HG03159 (cell line): ENCODE measurements around the gene KDM1B.

Experiments used
- ATAC-seq: cut with Tn5 transposase; IDR thresholded peaks from one replicate; pipeline ENCODE4 v1.9.1; 2021; ENCODE audit warnings: mild to moderate bottlenecking, moderate library complexity; ENCODE audit not compliant: unreplicated experiment

KDM1B gene

GRCh38 chr6:18155150-18155863 lies at the start of gene KDM1B:
KDM1B (plus strand) TSS chr6:18155422; CDS start chr6:18159896, 4,474 bp downstream.
- ATAC-seq: peak; percentile 86

GRCh38 chr6:18107061-18107460 lies 48.2 kb upstream of the KDM1B start:
- no peak for ATAC-seq

- no peak for ATAC-seq
Measured at GRCh38 chr6:18110162-18110561, 45.1 kb upstream of the KDM1B start.

DNA sequence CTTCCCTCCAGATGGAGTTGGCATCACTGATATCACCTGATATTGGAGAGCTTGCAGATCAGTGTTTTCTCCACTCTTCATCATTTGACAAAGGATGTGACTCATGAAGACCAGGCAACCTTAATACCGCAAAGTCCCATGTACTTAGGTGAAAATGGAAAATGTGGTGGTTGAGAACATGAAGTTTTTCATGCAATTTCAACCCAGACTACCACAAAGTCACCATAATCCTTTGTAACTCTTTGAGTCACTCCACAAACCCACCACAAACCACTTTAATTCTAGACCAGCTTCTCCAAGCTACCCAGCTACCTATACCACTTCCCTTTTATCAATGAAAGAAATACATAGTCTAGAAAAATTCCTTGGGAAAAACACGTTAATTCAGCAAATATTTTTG lies 39.9 kb upstream of the KDM1B start:
- ATAC-seq: no peak

DNA sequence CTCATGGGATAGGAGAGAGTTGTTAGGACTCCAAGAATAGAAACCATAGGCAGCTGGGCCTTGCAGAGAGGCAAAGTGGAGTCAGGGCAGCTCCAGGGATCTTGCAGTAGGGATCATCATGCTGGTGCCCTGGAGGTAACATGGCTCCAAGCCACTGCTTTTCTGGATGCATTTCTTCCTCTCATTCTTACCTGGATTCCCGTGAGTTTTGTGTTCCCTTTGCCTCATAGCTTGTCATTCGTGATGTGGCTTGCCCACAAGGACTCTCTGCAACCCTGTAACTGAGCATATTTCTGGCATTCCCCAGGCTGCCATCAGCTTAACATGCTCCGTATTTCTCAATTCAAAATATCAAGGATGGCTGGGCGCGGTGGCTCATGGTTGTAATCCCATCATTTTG lies 38.1 kb upstream of the KDM1B start:
- ATAC-seq: no peak

- no peak for ATAC-seq
Measured at GRCh38 chr6:18118330-18118729, 36.9 kb upstream of the KDM1B start.

DNA sequence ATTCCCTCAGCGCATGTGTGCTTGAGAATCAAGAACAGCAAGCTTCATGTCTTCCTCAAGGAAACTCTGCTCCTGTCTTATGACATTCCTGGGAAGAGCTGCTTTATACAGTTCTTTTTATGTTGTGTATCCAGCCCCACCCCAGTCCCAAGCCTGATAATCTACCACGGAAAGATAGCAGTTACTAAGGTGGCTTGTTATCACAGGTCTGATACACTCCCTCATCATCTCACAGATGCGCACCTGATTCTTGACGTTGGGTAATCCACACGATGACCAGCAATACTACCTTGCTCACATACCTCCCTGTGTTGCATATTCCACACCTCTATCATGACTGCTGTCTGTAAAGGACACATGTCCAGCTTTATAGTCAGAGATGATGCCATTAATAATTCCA lies 36.0 kb upstream of the KDM1B start:
- no peak for ATAC-seq

DNA sequence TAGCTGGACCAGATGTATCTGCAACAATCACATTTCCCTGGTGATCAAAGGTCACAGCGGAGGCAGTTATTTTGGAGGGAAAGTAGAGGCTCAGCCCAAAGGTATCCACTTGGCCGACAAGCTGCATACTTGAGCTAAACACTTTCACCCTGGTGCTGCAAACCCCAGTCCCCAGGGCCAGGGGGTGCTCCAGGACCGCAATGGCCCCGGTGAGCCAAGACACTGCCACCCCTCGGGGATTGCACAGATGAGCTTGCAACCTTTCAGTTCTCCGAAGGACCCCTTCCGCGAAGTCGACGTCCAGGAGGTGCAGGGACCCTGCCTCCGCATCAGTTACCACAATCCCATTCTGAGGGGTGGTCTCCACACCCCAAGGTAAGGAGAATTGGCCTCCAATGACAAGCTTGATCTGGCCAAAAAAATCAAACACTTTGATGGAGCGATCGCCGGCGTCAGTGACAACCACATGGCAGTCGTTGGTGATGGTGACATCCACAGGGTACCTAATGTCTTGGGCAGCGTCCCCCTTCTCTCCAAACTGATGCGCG lies 33.6 kb upstream of the KDM1B start:
- no peak for ATAC-seq

DNA sequence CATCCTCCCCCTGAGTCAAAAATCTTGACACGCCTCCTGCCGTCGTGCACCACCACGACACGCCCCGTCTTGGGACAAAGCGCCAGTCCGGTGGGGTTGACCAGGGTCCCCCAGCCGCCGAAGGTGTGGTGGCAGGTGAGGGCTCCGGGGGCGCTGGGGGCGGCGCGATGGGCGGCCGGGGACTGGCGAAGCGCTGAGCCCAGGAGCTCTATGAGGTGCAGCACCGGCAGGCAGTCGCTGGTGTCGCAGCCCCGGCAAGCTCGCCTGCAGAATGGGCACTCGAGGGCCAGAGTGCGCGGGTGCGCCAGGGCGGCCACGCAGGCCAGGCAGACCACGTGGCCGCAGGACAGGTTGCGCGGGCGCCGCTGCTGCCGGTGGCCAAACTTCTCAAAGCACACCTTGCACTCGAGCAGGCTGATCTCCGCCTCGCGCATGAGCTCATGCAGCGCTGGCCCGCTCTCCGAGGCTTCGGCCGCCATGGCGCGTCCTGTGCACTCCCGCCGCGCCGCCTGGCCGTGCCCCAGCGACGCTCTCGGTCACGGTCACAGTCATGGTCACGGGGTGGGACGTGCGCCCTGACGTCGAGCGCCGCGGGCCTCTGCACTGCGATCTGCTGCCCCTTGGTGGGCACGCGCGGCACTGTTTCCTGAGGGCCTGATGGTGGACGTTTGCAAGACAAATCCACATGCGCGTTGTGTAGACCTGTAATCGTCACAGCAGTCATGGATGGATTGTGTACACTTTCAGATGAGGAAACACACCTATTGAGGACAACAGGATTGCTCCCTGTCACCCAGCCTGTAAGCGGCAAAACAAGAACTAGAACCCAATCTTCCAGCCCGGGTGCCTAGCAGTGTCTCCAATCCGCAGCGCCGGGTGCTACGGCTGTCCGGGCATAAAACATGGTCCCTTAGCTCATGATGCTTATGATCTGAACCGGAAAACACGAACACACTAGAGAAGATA lies 32.8 kb upstream of the KDM1B start, which contains the start of gene NHLRC1:
NHLRC1 (minus strand) TSS at position 550 of the 966 bp plus-strand sequence; CDS start at position 479, 71 bp downstream.
- ATAC-seq: peak; percentile 98

DNA sequence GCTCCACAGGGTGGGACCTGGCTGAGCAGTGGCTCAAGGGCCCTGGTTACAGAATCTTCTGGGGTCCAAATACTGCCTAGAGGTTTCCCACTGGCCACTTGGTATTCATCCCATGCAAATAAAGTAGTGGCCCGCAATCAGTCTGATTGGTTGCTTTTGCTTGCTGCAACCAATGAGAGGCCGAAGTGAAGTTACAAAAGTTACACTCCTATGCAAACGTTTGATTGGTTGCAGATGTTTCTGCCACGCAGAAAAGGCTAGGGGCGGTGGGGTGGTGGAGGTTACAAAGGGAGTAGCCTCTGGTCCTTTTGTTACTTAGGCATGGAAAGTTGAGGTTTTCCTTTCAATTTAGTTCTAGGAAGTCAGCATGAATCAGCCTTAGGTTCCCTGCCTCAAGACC lies 29.1 kb upstream of the KDM1B start:
- ATAC-seq: no peak

DNA sequence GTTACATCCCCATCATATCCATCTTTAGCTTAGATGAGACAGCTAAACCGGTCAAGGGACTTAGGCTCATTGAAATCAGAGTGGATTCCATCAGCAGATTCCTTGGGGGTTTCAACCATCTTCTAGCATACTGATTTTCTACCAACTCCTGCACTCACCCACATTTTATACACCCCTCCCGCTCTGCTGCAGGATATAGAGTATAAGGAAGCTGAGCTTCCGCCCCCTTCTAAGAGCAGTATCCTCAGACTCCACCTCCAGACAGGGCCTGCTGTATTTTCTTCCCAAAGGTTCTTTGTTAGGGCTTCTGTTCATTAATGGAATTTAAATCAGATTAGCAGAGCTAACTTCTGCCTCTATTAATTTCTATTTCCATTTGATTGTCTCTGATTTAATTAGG lies 22.9 kb upstream of the KDM1B start:
- no peak for ATAC-seq

DNA sequence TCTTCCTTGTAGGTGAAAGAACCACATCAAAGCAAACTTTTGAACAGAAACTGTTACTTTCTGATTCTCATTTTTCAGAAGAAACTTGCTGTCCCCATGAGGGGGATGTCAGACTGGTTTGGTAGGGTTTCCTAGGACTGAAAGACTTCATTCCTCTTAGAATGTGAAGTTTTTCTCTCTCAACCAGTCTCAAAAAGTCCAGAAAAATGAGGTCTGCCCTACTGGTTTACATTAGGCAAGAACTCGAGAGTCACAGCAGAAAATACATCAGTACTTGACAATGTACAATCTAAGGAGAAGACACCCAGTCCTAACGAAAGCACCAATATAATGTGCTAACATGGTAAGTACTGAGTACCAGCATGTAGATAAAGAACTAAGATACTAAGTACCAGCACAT lies 20.1 kb upstream of the KDM1B start:
- no peak for ATAC-seq

GRCh38 chr6:18136260-18136659 lies 19.0 kb upstream of the KDM1B start:
- no peak for ATAC-seq

GRCh38 chr6:18138906-18139305 lies 16.3 kb upstream of the KDM1B start:
- no peak for ATAC-seq

DNA sequence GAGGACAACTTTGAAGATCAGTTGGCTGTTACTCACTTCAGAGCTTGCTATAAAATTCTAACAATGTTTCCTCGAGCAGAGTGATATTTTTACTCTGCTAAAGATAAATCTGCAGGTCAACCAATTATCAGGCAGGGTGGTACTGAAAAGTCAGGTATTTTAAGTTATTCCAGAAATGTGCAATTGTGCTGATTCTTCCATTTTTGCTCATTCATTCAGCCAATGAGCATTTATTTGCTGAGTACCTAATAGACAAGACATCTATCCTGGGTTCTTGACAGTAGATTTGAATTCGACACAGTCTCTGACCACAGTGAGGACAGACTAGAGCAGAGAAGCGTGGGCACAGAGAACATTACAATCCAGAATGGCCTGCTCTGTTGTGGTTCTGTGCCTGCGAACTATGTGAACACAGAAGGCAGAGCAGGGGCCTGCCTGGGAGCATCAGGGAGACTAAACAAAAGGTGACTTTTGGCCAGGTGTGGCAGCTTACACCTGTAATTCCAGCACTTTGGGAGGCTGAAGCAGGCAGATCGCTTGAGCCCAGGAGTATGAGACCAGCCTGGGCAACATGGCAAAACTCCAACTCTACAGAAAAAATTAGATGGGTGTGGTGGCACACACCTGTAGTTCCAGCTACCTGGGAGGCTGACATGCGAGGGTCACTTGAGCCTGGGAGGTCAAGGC lies 15.1 kb upstream of the KDM1B start:
- no peak for ATAC-seq

DNA sequence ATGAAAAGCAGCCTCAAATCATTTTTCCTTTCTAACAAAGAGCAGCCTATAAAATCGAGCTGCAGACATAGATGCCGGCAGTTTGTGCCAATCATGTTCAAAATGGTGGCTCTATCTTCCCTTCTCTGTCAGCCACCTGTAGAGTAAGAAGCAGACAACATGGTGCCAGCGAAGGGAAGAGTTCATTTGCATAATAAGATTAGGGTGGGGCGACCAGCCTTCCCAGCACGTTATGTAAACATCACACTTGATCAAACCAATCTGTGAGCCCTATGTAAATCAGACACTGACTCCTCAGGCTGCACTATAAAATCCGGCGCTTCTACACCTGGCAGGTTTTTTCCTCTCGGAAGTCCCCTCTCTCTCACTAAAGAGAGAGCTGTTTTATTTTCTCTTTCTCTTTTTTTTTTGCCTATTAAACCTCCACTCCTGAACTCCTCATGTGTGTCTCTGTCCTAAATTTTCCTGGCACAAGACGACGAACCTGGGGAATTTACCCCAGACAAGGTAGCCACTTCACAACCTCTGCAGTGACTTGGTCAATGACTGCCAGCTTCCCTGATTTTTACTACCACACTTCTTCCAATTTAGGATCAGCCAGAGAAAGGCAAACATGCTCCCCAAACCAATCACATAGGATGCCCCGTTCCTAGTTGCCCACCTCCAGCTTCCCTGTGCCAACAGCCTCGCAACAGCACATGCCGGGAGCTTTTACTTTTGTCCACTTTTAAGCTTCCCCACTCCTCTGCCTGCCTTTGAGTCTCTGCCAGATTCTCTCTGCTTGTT lies 13.2 kb upstream of the KDM1B start:
- no peak for ATAC-seq

- ATAC-seq: no peak
Measured at GRCh38 chr6:18142591-18142861, 12.7 kb upstream of the KDM1B start.

DNA sequence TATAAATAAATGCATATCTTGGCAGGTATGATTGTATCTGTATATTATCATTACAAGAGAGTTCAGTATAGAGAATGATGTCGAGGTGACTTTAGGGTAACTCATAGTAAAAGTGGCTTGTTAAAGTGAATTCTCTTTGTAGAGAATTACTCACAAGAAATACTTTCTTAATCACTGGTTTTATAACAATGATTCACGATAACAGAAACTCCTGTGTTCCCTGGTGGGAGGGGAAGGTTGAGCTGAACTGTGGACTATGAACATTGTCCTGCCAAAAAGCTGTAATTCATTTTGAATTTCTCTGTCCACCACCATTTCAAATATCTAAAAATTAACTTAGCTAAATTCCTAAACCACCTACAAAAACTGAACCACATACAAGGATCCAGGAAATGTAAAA lies 8.1 kb upstream of the KDM1B start:
- ATAC-seq: no peak

DNA sequence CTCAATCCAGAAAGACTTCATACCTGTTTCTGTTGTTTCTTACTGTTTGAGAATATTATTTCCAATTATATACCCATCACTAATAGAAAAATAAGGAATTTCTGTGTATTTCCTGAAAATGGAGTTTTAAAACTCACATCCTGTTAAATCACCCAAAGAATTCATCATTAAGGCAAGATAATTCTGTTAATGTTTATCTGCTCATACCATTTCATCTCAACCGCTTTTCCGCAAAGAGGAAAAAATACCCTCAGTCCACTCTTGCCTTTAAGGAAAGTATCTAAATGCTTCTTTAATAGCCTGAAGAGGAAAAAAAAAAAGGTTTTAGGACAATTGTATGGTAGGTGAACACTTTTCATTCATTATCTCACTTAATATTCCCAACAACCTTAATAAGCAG lies 7.6 kb upstream of the KDM1B start:
- ATAC-seq: no peak

- no peak for ATAC-seq
Measured at GRCh38 chr6:18148304-18149025, 6.8 kb upstream of the KDM1B start.
